ENCODE results near the gene ZSWIM1.

ZSWIM1 gene

GRCh38 chr20:45911486-45912343 lies 30.7 kb downstream of the ZSWIM1 start, which contains the start of gene PLTP:
TSS of gene PLTP (minus strand) at chr20:45912155. CDS start at chr20:45911452, 703 bp downstream.
- DNase-seq (ENCODE audit: low spot score): peak; percentile 63
- in situ Hi-C loops (cut with MboI; ENCODE audit: low sequenced_read_pairs, unreplicated experiment): no loop called here
- no peak for TF ChIP-seq CTCF (IDR thresholded peaks at IDR 0.05; ENCODE audit: borderline replicate concordance, control extremely low read depth, extremely low read depth, insufficient read depth, missing control alignments)

GRCh38 chr20:45912344-45912682 lies 31.3 kb downstream of the ZSWIM1 start:
- in situ Hi-C loops (cut with MboI; ENCODE audit: low sequenced_read_pairs, unreplicated experiment): no loop called here
- DNase-seq (ENCODE audit: low spot score): no peak
- TF ChIP-seq CTCF (IDR thresholded peaks at IDR 0.05; ENCODE audit: borderline replicate concordance, control extremely low read depth, extremely low read depth, insufficient read depth, missing control alignments): no peak

- TF ChIP-seq CTCF (IDR thresholded peaks at IDR 0.05; ENCODE audit: borderline replicate concordance, control extremely low read depth, extremely low read depth, insufficient read depth, missing control alignments): no peak
- DNase-seq (ENCODE audit: low spot score): no peak
- in situ Hi-C loops (cut with MboI; ENCODE audit: low sequenced_read_pairs, unreplicated experiment): no loop called here
These were observed 32.1 kb downstream of the ZSWIM1 start for GRCh38 chr20:45913116-45913515.

GRCh38 chr20:45917790-45918141 lies 36.7 kb downstream of the ZSWIM1 start:
- in situ Hi-C loops (cut with MboI; ENCODE audit: low sequenced_read_pairs, unreplicated experiment): no loop called here
- no peak for DNase-seq (ENCODE audit: low spot score)
- TF ChIP-seq CTCF (IDR thresholded peaks at IDR 0.05; ENCODE audit: borderline replicate concordance, control extremely low read depth, extremely low read depth, insufficient read depth, missing control alignments): no peak

GRCh38 chr20:45918182-45918737 lies 37.2 kb downstream of the ZSWIM1 start:
- in situ Hi-C loops (cut with MboI; ENCODE audit: low sequenced_read_pairs, unreplicated experiment): no loop called here
- TF ChIP-seq CTCF (IDR thresholded peaks at IDR 0.05; ENCODE audit: borderline replicate concordance, control extremely low read depth, extremely low read depth, insufficient read depth, missing control alignments): no peak
- DNase-seq (ENCODE audit: low spot score): no peak

GRCh38 chr20:45918779-45919537 lies 37.9 kb downstream of the ZSWIM1 start:
- no peak for TF ChIP-seq CTCF (IDR thresholded peaks at IDR 0.05; ENCODE audit: borderline replicate concordance, control extremely low read depth, extremely low read depth, insufficient read depth, missing control alignments)
- no peak for DNase-seq (ENCODE audit: low spot score)
- in situ Hi-C loops (cut with MboI; ENCODE audit: low sequenced_read_pairs, unreplicated experiment): no loop called here

Measured in GM13976 (cell line).